B cell (primary cell): ENCODE results near the gene ACTN1. TPM values are rescaled to one million over a fixed set of nuclear protein-coding genes. Genes with fewer than 3 reads are reported as not detected.

Experiments
- ATAC-seq: fragments of 200-7000 bp; cut with Tn5 transposase; one replicate; pipeline ENCODE4 v1.10.0; 2021; ENCODE audit warnings: low read depth, mild to moderate bottlenecking, moderate number of reproducible peaks, moderate library complexity
- CTCF ChIA-PET: fragments of 350-600 bp; sonication (Branson Sonifier 250); formaldehyde crosslinking; loops from one replicate; lab custom pipeline; 2021; ENCODE audit warnings: antibody characterized with exemption, inconsistent platforms; lab: Charles Lee
- POLR2A ChIA-PET: fragments of 350-600 bp; sonication (Branson Sonifier 250); formaldehyde crosslinking; loops from one replicate; lab custom pipeline; 2021; ENCODE audit warnings: antibody characterized with exemption; lab: Charles Lee
- DNase-seq: peaks from one replicate; pipeline ENCODE4 v3.0.0; 2013
- H2AFZ ChIP-seq: 2 replicates; pipeline ENCODE4 v1.6.1; 2012; ENCODE audit warnings: mild to moderate bottlenecking, low read depth, low read length; ENCODE audit not compliant: insufficient read depth, poor library complexity, severe bottlenecking
- H3K27ac ChIP-seq, 2 donors: 1 replicate in 1 of 2; 2 replicates in 1 of 2; pipeline ENCODE4 v1.5.1; 2012 to 2013; ENCODE audit warnings: low read length in 2 of 2, mild to moderate bottlenecking in 2 of 2, moderate library complexity in 1 of 2
- H3K27me3 ChIP-seq, 4 experiments: fragments of 200-600 bp in 1 of 4; sonication (generic) in 1 of 4; replicated peaks in 1 of 4; 1 replicate in 2 of 4; 2 replicates in 2 of 4; pipeline versions ENCODE4 v1.6.1 to v1.7.0; 2013 to 2016; ENCODE audit warnings: low read length in 3 of 4, mild to moderate bottlenecking in 2 of 4, mixed read lengths in 1 of 4, moderate library complexity in 1 of 4; ENCODE audit not compliant: insufficient read depth in 4 of 4, control insufficient read depth in 3 of 4; ENCODE audit errors: control extremely low read depth in 1 of 4
- H3K36me3 ChIP-seq, 2 experiments: replicated peaks in 1 of 2; 1 replicate in 1 of 2; 2 replicates in 1 of 2; pipeline versions ENCODE4 v1.6.1 to v1.7.1; 2013; ENCODE audit warnings: low read length in 1 of 2; ENCODE audit not compliant: insufficient read depth in 2 of 2, control insufficient read depth in 1 of 2; ENCODE audit errors: control extremely low read depth in 1 of 2, extremely low read depth in 1 of 2
- H3K4me1 ChIP-seq, 2 donors: fragments of 200-600 bp in 1 of 2; sonication (generic) in 1 of 2; 1 replicate in 1 of 2; 2 replicates in 1 of 2; pipeline versions ENCODE4 v1.5.1 to v1.6.1; 2013 to 2017; ENCODE audit warnings: low read length in 2 of 2; ENCODE audit not compliant: control insufficient read depth in 2 of 2, insufficient read depth in 2 of 2
- H3K4me2 ChIP-seq: replicated peaks from 2 replicates; pipeline ENCODE3; 2012; ENCODE audit warnings: mild to moderate bottlenecking, low read depth, low read length; ENCODE audit not compliant: poor library complexity, severe bottlenecking
- H3K4me3 ChIP-seq, 5 experiments: fragments of 200-600 bp in 1 of 5; sonication (generic) in 1 of 5; 1 replicate in 3 of 5; 2 replicates in 2 of 5; pipeline versions ENCODE4 v1.5.1 to v1.7.0; 2011 to 2016; ENCODE audit warnings: low read length in 4 of 5, mild to moderate bottlenecking in 4 of 5, low read depth in 2 of 5, control low read depth in 1 of 5, moderate library complexity in 1 of 5; ENCODE audit not compliant: insufficient read depth in 1 of 5; ENCODE audit errors: control extremely low read depth in 1 of 5, extremely low read depth in 1 of 5
- H3K79me2 ChIP-seq: fragments of 200-600 bp; sonication (generic); one replicate; pipeline ENCODE4 v1.6.0; 2016; ENCODE audit warnings: low read length; ENCODE audit not compliant: control insufficient read depth, insufficient read depth
- H3K9ac ChIP-seq: fragments of 200-600 bp; sonication (generic); 2 replicates; pipeline ENCODE4 v1.6.1; 2017; ENCODE audit warnings: mild to moderate bottlenecking, low read length, moderate library complexity
- H3K9me3 ChIP-seq, 3 donors: one replicate each; pipeline versions ENCODE4 v1.6.1 to v1.7.1; 2013; ENCODE audit warnings: low read length in 2 of 3; ENCODE audit not compliant: control insufficient read depth in 2 of 3, insufficient read depth in 1 of 3; ENCODE audit errors: control extremely low read depth in 1 of 3
- H4K20me1 ChIP-seq: 2 replicates; pipeline ENCODE4 v1.6.0; 2012; ENCODE audit warnings: mild to moderate bottlenecking, low read length; ENCODE audit not compliant: insufficient read depth, control insufficient read depth, poor library complexity, severe bottlenecking
- H3K27ac Mint-ChIP-seq: one replicate; pipeline ENCODE4 v1.8.0; 2021; ENCODE audit warnings: mixed read lengths
- H3K27me3 Mint-ChIP-seq: one replicate; pipeline ENCODE4 v1.8.0; 2021; ENCODE audit warnings: mixed read lengths
- H3K4me1 Mint-ChIP-seq: one replicate; pipeline ENCODE4 v1.8.0; 2021; ENCODE audit warnings: mixed read lengths
- H3K4me3 Mint-ChIP-seq: one replicate; pipeline ENCODE4 v1.8.0; 2021; ENCODE audit warnings: mixed read lengths
- H3K9me3 Mint-ChIP-seq: one replicate; pipeline ENCODE4 v1.8.0; 2022; ENCODE audit warnings: mixed read lengths; ENCODE audit not compliant: insufficient read depth
- EZH2 ChIP-seq: IDR thresholded peaks from 2 replicates; pipeline ENCODE4 v1.6.1; 2012; ENCODE audit warnings: borderline replicate concordance, low read depth, mild to moderate bottlenecking, moderate library complexity, low read length; ENCODE audit not compliant: insufficient read depth, poor library complexity, severe bottlenecking
- WGBS: methylation state at CpG from one replicate; pipeline ENCODE4 v1.1.5; 2013; ENCODE audit warnings: missing lambda C conversion rate; ENCODE audit not compliant: insufficient coverage; 5-methylcytosine and 5-hydroxymethylcytosine counted together
- intact Hi-C: fragments of 100-400 bp; cut with micrococcal nuclease; formaldehyde crosslinking; loops from one replicate; pipeline ENCODE4 v1.10.0; 2022
- polyA plus RNA-seq: library from polyadenylated mRNA; depleted of rRNA; stranded (reverse); fragments of >200 nt; gene quantifications from 2 replicates; pipeline ENCODE4 v1.2.3, GENCODE V29; 2012
- total RNA-seq, 2 donors: library from RNA; stranded (reverse); fragments of 120-200 nt in 1 of 2; gene quantifications; 1 replicate in 1 of 2; 2 replicates in 1 of 2; pipeline versions ENCODE4 v1.2.3 to v1.2.4, GENCODE V29; 2013 to 2022
- TF ChIP-seq, protein P1 (sequence below): fragments of 200-600 bp; IDR thresholded peaks from one replicate; pipeline ENCODE4 v1.8.0; 2022; ENCODE audit warnings: antibody characterized with exemption, mild to moderate bottlenecking

Gene ACTN1
- total and polyA plus RNA-seq, 2 donors (not counting 1 experiment from before 2014, with no cell fraction given), result 0.74 to 0.89 TPM

GRCh38 chr14:69010648-69011047 is 31.5 kb upstream of the ACTN1 start:
- no peaks in the 10 kb centered on the region for H3K36me3 ChIP-seq
- no peaks in the 10 kb centered on the region for H4K20me1 ChIP-seq
- Mint-ChIP-seq H3K27me3 (no peaks in the 10 kb centered on the region), H3K4me1 (no peaks in the 10 kb centered on the region), H3K9me3 (no peaks in the 10 kb centered on the region), H3K27ac (no peak overlapping the region), H3K4me3 (no peak overlapping the region)
- CTCF ChIA-PET, result no interaction called here
- no peak overlapping the region for H3K9ac ChIP-seq
- no peak overlapping the region for H2AFZ ChIP-seq
- no peak for ATAC-seq
- H3K4me3 ChIP-seq, result no peak overlapping the region
- whole genome bisulfite sequencing, result no CpG with 5 or more reads among the region's 1 CpG
- no peaks in the 10 kb centered on the region for H3K79me2 ChIP-seq
- intact Hi-C loops, result no loop called here
- H3K4me2 ChIP-seq, result no peak overlapping the region
- H3K4me1 ChIP-seq, result no peaks in the 10 kb centered on the region
- no peak overlapping the region for H3K27ac ChIP-seq
- POLR2A ChIA-PET, result no interaction called here
- TF ChIP-seq, protein P1, sequence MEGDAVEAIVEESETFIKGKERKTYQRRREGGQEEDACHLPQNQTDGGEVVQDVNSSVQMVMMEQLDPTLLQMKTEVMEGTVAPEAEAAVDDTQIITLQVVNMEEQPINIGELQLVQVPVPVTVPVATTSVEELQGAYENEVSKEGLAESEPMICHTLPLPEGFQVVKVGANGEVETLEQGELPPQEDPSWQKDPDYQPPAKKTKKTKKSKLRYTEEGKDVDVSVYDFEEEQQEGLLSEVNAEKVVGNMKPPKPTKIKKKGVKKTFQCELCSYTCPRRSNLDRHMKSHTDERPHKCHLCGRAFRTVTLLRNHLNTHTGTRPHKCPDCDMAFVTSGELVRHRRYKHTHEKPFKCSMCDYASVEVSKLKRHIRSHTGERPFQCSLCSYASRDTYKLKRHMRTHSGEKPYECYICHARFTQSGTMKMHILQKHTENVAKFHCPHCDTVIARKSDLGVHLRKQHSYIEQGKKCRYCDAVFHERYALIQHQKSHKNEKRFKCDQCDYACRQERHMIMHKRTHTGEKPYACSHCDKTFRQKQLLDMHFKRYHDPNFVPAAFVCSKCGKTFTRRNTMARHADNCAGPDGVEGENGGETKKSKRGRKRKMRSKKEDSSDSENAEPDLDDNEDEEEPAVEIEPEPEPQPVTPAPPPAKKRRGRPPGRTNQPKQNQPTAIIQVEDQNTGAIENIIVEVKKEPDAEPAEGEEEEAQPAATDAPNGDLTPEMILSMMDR, result no peak
- TF ChIP-seq EZH2, result no peak
- H3K9me3 ChIP-seq, result no peaks in the 10 kb centered on the region
- no peaks in the 10 kb centered on the region for H3K27me3 ChIP-seq
- DNase-seq, result no peak

DNA sequence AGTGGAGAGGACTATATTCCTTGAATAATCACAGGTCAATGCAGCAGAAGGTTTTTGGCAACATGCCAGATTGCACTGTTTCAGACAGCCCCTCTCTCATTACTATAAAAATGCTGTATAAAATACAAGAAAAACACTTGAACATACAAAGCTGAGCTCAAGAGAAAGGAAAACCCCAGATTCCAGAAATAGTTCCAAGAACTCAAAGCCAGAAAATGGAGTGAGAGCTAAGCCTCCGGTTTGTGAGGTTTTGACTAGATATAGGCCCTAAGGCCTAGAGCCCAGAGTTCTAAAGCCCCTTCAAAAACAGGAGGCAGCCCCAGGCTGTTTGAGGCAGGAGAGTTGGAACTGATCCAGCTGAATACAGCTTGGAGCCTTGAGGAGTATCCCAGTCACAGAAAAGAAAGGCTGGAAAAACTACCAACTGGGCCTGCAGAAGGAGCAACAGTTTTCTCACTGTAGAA is 29.4 kb upstream of the ACTN1 start:
- Histone ChIP-seq H3K27me3 (no peaks in the 10 kb centered on the region), H2AFZ (no peak overlapping the region), H3K9ac (no peak overlapping the region), H3K4me2 (no peak overlapping the region), H3K36me3 (no peaks in the 10 kb centered on the region), H4K20me1 (no peaks in the 10 kb centered on the region), H3K9me3 (no peaks in the 10 kb centered on the region), H3K27ac (no peak overlapping the region), H3K4me3 (no peak overlapping the region), H3K4me1 (no peaks in the 10 kb centered on the region), H3K79me2 (no peaks in the 10 kb centered on the region)
- CTCF ChIA-PET, result no interaction called here
- intact Hi-C loops, result no loop called here
- POLR2A ChIA-PET, result no interaction called here
- no peak overlapping the region for H3K4me3 Mint-ChIP-seq
- H3K27ac Mint-ChIP-seq, result no peak overlapping the region
- H3K4me1 Mint-ChIP-seq, result no peaks in the 10 kb centered on the region
- ATAC-seq (no peak), DNase-seq (no peak)
- no peaks in the 10 kb centered on the region for H3K9me3 Mint-ChIP-seq
- peaks cover 10% of the 10 kb centered on the region for H3K27me3 Mint-ChIP-seq
- TF ChIP-seq EZH2, result no peak
- TF ChIP-seq, protein P1, result no peak
- 75% methylated on average over 1 of the region's 1 CpG for WGBS
